Nucleus accumbens (tissue), 56 donors: ENCODE measurements around the gene ADCY4.
A peak's percentile ranks its signal among the peaks of the same experiment; 100 is the strongest.

ENCODE experiments used
- DNase-seq, 56 donors: peaks; one replicate each; lab custom pipeline; 2025; lab: John Stamatoyannopoulos, UW

Gene ADCY4

DNA sequence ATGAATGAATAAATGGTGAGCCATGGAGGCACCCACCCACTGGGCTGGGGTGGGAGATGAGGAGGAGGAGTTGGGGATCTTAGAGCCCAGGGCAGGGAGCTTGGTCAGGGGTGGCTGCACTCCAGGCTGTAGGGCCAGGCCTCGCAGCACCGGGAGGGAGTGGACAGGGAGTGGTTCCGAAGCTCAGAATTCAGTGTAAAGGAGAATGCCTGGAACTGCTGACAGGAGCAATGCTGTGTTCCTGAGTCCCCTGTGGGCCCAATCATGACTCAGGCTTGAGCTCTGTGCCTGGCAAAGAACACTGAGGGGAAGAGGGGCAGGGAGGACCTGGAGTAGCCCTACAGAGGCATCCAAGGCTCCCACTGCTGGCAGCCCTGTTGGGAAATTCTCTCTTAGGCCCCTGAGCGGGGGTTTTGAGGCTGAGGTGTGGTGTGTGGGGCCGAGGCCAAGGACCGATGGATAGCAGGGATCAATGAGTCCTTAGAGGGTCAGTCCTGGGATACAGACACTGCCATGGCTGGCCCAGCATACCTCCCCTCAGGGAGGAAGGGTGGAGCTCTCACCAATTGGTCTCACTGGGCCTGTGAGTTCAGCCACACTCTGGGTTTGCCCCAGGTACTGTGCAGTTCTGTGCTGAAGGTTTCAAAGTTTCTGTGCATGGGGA lies 53.9 kb downstream of the ADCY4 start:
- DNase-seq: no peak

DNA sequence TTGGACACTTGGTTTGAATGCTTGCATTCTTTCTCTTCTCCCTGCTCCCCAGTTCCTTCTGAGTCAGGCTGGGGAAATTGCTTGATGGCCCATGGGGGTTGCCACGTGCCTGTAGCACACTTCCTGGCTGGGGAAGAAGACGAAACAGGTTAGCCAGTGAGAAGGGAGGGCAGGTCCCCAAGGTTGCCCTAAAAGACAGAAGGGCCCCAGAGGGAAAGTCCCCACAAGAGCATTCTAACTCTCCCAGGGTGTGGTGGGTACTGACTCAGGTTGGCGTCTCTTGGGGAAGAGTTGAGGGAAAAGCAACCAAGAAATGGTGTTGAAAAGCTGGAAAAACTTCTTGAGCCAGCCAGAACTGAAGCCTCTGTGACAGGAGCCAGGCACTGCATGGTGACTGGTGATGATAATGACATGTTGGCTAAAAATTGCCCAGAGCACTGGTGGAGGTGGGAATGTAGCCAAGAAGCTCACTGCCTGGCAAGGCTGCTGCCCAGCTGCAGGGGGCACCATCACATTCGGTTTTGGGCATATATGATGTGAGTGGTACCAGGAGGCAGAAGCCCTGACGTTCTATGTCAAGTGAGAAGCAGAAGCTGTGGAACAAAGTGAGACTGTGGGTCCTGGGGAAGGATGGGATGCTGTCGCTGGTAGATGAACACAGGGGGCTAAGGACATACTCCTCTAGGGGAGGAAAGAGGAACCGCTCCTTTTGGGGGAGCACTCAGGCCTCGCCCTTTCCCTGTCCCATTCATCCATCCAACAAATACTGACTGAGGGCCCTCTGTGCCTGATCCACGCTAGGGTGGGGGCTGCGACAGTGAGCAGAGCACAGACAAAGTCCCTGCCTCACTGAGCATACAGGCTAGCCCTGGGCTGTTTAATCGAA lies 55.3 kb downstream of the ADCY4 start:
- peak in 39 of 56 donors; percentile 8 to 60 (median 28) for DNase-seq

DNA sequence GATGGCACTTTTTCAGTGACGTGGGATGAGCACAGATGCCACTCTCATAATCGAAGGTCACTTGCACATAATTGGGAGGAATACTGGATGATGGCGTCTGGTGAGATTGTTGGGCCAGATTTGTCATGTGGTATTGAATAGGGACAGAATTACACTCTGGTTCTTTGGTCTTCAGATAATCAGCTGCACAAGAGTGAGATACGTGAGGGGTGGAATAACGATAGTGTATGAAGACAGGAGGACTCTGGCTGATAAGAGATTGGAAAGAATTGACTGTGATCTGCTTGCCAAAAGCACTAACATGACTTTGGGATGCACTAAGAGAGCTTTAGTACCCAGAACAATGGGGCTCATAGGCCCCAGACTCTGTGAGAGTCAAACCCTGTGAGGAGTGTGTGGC lies 56.4 kb downstream of the ADCY4 start:
- DNase-seq: no peak

DNA sequence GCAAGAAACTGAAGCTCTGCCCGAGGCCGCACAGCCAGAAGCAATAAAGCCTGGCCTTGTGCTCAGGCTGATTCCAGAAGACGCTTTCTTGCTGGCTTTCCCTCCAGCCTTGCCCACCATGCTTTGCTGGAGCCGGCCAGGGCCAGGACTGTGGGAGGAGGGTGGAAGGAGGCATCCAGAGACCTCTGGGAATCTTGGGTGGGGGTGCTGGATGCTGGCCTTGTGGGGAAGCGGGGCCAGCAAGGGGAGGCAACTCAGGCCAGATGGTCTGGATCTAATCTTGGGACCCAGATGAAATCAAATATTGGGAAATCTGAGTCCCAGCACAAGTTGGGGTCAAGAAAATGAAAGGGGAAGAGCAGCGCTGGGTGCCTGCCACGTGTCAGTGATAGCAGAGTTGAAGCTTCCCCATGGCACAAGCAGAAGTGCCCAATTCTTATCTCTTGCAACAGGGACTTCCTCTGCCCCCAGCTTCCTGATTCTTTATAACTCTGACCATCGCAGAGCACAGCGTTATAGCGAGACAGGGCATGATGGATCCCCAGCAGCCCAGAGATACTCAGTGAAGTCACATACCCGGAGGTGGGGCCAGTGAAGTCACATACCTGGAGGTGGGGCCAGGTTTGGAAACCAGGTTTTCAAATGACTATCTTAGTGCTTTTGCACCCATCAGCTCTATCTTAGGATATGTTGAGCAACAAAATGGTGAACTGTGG lies 57.1 kb downstream of the ADCY4 start:
- DNase-seq: peak in 9 of 56 donors; percentile 4 to 24 (median 10)

DNA sequence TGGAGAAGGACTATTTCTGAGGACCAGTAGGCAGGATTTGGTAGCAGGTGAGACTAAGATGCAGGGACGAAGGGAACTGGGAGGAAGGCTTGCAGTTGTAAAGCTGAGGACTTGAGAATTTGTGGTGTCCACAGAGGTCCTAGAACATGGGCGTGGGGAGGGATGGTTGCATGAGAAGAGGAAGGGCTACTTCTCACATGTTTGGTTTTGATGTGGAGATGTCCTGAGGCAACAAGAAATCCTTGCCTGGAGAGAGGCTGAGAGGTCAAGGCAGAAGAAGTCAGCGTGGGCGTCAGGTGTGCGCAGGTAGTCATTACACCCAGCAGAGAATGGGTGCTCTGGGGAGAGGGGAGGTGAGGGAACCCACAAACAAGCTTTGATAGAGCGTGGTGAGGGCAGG lies 57.8 kb downstream of the ADCY4 start:
- DNase-seq: no peak

DNA sequence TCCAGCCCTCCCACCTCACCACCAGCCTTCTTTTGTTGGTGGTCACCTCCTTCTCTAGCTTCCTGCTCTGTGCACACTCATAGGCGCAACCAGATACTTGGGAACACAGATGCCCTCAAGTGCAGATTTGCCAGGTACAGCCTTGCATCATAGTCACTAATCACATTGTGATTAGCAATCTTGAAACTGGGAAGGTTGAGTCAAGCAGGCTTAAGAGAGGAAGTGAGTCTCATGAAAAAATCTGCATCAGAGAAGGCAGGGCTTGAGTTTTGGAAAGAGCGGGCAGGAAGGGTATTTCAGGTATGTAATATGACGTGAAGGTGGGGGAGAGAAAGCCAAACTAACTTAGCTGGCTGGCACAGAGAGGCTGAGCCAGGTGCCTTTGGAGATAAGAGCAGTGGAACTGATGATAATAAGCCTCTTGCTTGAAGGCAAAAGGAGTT lies 60.7 kb downstream of the ADCY4 start:
- peak in 2 of 56 donors; percentile 3 to 11 for DNase-seq

DNA sequence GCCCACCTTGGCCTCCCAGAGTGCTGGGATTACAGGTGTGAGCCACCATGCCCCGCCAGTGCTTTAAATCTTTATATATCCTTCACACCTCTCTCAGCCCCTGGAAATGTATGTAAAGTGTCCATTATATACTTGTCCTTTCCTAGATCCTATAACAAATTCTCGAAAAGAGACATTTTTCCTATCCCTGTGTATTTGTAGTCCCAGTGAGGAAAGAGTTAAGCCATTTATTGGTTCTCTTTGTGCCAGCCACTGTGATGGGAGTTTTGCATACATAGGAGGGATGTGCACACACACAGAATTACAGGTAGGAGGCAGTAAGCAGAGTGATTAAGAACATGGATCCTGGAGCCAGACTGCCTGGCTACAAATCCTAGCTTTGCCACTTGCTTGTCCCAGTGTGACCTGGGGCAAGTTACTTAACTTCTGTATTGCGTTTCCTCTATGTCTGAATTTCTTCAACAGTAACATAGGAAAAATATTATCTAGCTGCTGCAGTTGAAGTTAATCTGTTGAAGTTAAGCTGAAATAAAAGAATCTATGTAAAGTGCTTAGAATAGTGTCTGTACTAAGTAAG lies 61.4 kb downstream of the ADCY4 start:
- no peak for DNase-seq

DNA sequence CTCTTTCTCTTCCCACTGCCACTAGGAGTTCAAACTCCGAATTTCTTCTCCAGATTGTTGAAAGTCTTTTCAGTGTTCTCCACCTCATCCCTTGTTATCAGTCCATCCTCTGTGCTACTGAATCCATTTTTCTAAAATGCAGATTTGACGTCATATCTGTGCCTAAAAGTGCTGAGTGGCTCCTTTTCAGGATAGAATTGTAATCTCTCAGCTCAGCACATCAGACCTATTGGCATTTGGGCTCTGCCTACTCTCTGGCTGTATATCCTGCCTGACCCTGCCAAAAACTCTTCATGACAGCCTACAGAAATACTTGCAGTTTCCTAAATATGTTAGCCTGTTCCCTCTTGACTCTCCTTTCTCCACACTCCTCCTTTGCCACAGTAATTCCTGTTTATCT lies 62.4 kb downstream of the ADCY4 start:
- DNase-seq: no peak

DNA sequence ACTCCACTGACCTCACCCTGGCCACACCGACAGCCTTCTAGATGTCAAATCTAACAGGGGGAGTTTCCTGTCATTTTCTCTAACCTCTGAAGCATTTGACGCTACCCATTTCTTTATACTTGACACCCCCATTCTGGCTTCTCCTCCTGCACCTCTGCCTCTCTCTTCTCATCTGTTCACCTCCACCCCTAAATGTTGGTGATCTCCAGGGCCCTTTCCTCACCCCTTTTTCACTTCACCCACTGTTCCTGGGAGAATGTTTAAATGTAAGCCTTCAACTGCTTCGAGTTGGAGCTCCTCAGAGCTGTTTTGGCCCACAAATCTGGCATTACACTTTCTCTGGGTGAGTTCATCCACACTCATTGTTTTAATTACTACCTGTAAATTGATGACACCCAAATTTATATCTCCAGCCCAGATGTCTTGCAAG lies 63.0 kb downstream of the ADCY4 start:
- no peak for DNase-seq

DNA sequence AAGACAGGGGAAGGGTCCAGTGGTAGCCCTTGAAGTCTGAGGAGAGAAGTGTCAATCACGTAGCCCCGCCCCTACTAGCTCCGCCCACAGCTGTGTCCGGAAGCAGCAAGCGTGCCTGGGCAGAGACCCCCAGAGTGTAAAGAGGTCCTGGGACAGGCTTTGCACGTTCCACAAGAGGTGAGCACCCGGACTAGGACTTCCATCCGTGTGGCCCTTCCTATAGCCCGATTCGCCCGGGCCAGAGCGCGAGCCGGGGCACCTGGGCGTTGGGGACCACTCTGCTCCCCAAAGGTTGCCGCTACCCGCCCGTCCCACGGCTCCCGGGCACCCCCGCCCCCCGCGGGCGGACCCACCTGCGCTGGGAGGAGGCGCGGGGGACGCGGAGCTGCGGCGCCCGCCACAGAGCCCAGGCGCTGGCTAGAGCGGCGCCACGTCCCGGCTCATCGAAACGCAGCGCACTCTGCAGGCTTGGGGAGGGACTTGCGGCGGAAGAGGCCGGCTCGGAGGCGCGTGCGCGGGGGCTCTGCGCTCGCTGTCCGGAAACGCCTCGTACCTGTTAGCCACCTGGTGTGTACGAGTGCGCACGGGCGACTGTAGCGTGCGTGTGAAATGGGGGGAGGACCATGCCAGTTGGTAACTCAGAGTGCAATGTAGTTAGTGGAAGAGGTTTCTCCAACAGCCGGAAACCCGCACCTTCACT lies 63.6 kb downstream of the ADCY4 start, which contains the start of gene RABGGTA:
TSS of gene RABGGTA (minus strand) at position 464 of the 700 bp plus-strand sequence. CDS start 482 bp downstream, outside the sequence.
- peak in 55 of 56 donors; percentile 27 to 87 (median 72) for DNase-seq

DNA sequence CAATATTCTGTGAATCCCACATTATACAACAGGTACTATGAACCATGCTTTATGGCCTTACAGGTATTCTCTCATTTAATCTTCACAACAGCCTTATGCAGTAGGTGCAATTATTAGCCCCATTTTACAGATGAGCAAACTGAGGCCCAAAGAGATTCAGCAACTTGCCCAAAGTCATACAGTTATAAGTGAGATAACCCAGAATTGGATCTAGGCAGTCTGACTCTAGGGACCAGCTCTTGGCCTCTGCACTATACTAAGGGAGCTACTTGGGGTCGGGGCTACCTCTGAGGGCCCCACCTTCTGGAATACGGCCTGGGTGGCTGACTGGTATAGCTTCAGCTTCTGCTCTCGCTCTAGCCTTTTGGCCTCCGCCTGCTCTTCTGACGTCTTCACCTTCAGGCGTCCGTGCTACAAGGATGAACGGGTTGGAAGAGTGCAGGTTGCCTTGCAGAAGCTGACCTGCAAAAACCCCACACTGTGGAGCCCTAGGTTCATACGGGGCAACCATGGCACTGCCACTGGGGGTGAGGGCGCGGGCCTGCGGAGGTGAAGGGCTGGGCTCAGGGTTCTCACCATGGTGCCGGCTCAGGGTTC lies 64.2 kb downstream of the ADCY4 start:
- peak in 2 of 56 donors; percentile 41 to 49 for DNase-seq

DNA sequence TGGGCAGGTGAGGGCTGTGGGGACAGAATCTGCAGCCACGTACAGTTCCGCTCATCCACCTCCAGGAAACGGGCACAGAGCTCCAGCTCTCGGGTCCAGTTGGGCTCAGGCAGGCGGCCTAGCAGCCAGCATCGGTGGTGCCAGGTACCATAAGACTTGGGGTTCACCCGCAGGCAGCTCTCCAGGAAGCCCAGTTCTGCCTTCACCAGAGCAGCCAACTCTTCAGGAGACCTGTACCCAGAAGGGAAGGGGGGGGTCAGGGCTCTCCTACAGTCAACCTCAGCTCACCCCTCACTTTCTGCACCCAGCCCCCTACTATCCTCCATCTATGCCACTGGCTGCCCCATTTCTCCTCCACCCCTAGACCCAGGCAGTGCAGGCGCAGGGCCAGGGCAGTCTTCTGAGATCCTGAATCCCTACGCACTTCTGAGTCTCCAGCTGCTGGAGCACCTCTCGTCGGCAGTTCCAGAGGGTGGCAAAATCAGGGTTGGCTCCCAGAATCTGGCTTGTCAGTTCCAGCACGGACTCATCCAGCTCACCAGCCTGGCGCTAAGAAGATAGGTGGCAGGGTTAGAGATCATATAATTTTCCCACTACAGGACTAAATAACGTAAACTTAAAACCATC lies 64.8 kb downstream of the ADCY4 start:
- no peak for DNase-seq

DNA sequence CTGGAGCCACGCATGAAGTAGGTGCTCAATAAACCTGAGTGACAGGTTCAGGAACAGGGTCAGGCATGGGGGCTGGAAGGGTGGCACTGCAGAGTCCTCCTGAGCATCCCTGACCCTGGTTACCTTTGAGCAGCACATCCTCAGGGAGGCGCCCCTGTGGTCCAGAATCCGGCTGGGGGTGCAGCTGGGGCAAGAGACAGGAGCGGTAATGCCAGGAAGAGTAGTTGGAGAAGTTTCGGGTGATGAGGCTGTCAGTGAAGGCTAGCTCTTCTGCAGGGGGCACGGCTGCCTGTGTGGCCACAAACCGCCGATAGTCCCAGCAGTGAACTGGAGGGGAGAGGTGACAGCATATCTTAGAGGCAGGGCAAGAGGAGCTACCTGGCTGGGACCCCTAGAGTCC lies 65.5 kb downstream of the ADCY4 start:
- DNase-seq: no peak
